Fibroblast of lung (primary cell): ENCODE measurements around the gene PTHLH. TPM values are rescaled to one million over a fixed set of nuclear protein-coding genes. Genes with fewer than 3 reads are reported as not detected.
A peak's percentile ranks its signal among the peaks of the same experiment; 100 is the strongest.

Experiments
- DNase-seq, 2 donors: peaks; one replicate each; pipeline versions ENCODE4 v3.0.0 to v3.0.0-alpha.2; 2010; ENCODE audit warnings: low read depth in 2 of 2
- H2AFZ ChIP-seq: 2 replicates; pipeline ENCODE4 v1.5.1; 2012; ENCODE audit warnings: low read length, control low read depth, inconsistent platforms
- H3K27ac ChIP-seq: 2 replicates; pipeline ENCODE4 v1.5.1; 2011; ENCODE audit warnings: low read length, control low read depth; ENCODE audit not compliant: insufficient read depth
- H3K27me3 ChIP-seq: 2 replicates; pipeline ENCODE4 v1.5.1; 2011; ENCODE audit warnings: mild to moderate bottlenecking, low read length; ENCODE audit not compliant: control insufficient read depth, insufficient read depth
- H3K36me3 ChIP-seq: 2 replicates; pipeline ENCODE4 v1.5.1; 2011; ENCODE audit warnings: low read length; ENCODE audit not compliant: control insufficient read depth, insufficient read depth
- H3K4me1 ChIP-seq: 2 replicates; pipeline ENCODE4 v1.5.1; 2011; ENCODE audit warnings: low read length; ENCODE audit not compliant: control insufficient read depth, insufficient read depth; ENCODE audit errors: extremely low read depth
- H3K4me2 ChIP-seq: 2 replicates; pipeline ENCODE4 v1.5.1; 2011; ENCODE audit warnings: low read length, control low read depth; ENCODE audit not compliant: insufficient read depth; ENCODE audit errors: extremely low read depth
- H3K4me3 ChIP-seq, 4 experiments: fragments of 200-600 bp in 1 of 4; sonication (generic) in 1 of 4; replicated peaks in 1 of 4; 2 replicates each; pipeline ENCODE4 v1.5.1; 2011 to 2016; ENCODE audit warnings: low read length in 4 of 4, low read depth in 3 of 4, mild to moderate bottlenecking in 3 of 4, control low read depth in 2 of 4, inconsistent platforms in 1 of 4, mixed read lengths in 1 of 4; ENCODE audit not compliant: insufficient read depth in 1 of 4; ENCODE audit errors: control extremely low read depth in 1 of 4
- H3K79me2 ChIP-seq: 2 replicates; pipeline ENCODE4 v1.5.1; 2012; ENCODE audit warnings: mild to moderate bottlenecking, low read length, inconsistent platforms; ENCODE audit not compliant: control insufficient read depth, insufficient read depth
- H3K9ac ChIP-seq: 2 replicates; pipeline ENCODE4 v1.5.1; 2011; ENCODE audit warnings: mild to moderate bottlenecking, low read length, control low read depth; ENCODE audit not compliant: insufficient read depth
- H3K9me3 ChIP-seq: 2 replicates; pipeline ENCODE4 v1.5.1; 2012; ENCODE audit warnings: low read depth, low read length; ENCODE audit not compliant: control insufficient read depth, insufficient read depth
- H4K20me1 ChIP-seq: 2 replicates; pipeline ENCODE4 v1.5.1; 2011; ENCODE audit warnings: low read length; ENCODE audit not compliant: control insufficient read depth, insufficient read depth; ENCODE audit errors: extremely low read depth
- CTCF ChIP-seq, 2 donors: IDR thresholded peaks in 1 of 2; conservative IDR thresholded peaks in 1 of 2; 1 replicate in 1 of 2; 2 replicates in 1 of 2; pipeline ENCODE4 v1.5.1; 2011 to 2012; ENCODE audit warnings: low read length in 2 of 2, control low read depth in 1 of 2, inconsistent platforms in 1 of 2, low read depth in 1 of 2, mild to moderate bottlenecking in 1 of 2
- EZH2 ChIP-seq: IDR thresholded peaks from 2 replicates; pipeline ENCODE4 v1.5.1; 2012; ENCODE audit warnings: low read length, control low read depth, mild to moderate bottlenecking; ENCODE audit errors: missing control alignments
- polyA plus RNA-seq, 2 donors: library from polyadenylated mRNA; depleted of rRNA in 1 of 2; stranded (reverse) in 1 of 2; unstranded in 1 of 2; fragments of >200 nt; gene quantifications; 2 replicates each; pipeline ENCODE4 v1.2.1, GENCODE V29; 2011 to 2012; ENCODE audit warnings: missing spikeins in 1 of 2
- total RNA-seq: library from RNA; depleted of rRNA; stranded (reverse); fragments of >200 nt; gene quantifications from 2 replicates; pipeline ENCODE4 v1.2.1, GENCODE V29; 2014

PTHLH gene
- total and polyA plus RNA-seq, 2 donors (not counting 1 experiment from before 2014, with no cell fraction given) = 1.1 to 1.8 TPM

- no peaks in the 10 kb centered on the region for H3K9me3 ChIP-seq
- H3K9ac ChIP-seq = no peak overlapping the region
- TF ChIP-seq EZH2 (no peak), CTCF (conservative IDR thresholded peaks at IDR 0.05 in 1 of 2, IDR thresholded peaks at IDR 0.05 in 1 of 2; ENCODE audit: low read depth in 1 of 2, low read length in 2 of 2) (no peak)
- no peak overlapping the region for H3K4me3 ChIP-seq
- no peaks in the 10 kb centered on the region for H3K27me3 ChIP-seq
- H3K79me2 ChIP-seq = no peaks in the 10 kb centered on the region
- no peak for DNase-seq
- H3K4me1 ChIP-seq = no peaks in the 10 kb centered on the region
- H3K27ac ChIP-seq = no peak overlapping the region
- no peak overlapping the region for H2AFZ ChIP-seq
- H3K36me3 ChIP-seq = no peaks in the 10 kb centered on the region
- no peak overlapping the region for H3K4me2 ChIP-seq
- no peaks in the 10 kb centered on the region for H4K20me1 ChIP-seq
Measured at GRCh38 chr12:28012333-28012918, 39.9 kb upstream of the PTHLH start.

DNA sequence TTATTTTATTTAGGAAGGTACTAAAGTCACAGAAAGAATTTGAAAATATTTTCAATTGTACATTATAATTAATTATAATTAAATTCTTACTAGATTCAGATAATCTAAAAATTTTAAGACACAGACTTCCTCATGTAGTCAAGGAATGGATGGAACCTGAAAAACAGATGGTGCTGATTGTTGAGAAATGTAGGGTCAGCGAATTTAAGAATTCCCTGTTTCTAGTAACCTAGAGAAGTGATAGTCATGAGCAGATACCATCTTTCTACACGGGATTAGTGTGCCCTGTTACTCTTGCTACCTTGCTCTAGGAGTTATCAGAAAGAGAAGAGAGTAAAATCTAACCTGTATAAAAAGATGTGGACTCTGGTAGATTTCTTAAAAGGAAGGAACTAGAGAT, 37.5 kb upstream of the PTHLH start:
- DNase-seq = no peak
- TF ChIP-seq CTCF (conservative IDR thresholded peaks at IDR 0.05 in 1 of 2, IDR thresholded peaks at IDR 0.05 in 1 of 2; ENCODE audit: low read depth in 1 of 2, low read length in 2 of 2) = no peak
- TF ChIP-seq EZH2 = no peak
- no peaks in the 10 kb centered on the region for H3K36me3 ChIP-seq
- no peak overlapping the region for H3K27ac ChIP-seq
- H3K9me3 ChIP-seq = no peaks in the 10 kb centered on the region
- H3K79me2 ChIP-seq = no peaks in the 10 kb centered on the region
- no peak overlapping the region for H3K4me3 ChIP-seq
- H2AFZ ChIP-seq = no peak overlapping the region
- no peaks in the 10 kb centered on the region for H4K20me1 ChIP-seq
- H3K27me3 ChIP-seq = no peaks in the 10 kb centered on the region
- no peak overlapping the region for H3K9ac ChIP-seq
- H3K4me2 ChIP-seq = no peak overlapping the region
- no peaks in the 10 kb centered on the region for H3K4me1 ChIP-seq

DNA sequence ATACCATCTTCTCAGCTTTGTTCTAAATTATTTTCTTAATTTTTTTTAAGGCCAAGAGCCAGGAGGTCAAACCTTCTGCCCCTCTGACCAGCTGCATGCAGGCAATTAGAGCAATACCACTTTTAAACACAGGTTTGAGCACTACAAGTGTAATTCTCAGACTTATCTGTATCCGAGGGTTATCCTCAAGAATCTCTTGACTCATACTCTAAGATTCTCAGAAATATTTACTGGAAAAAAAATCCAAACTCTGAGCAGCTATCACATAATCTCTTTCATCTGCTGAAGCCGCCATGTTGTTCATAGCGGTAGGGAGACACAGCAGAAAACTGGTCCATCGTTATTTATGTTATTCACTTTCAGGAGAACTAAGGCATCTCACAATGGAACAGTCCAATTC, 27.4 kb upstream of the PTHLH start:
- Histone ChIP-seq H3K27ac (no peak overlapping the region), H3K9me3 (no peaks in the 10 kb centered on the region), H2AFZ (no peak overlapping the region), H4K20me1 (no peaks in the 10 kb centered on the region), H3K27me3 (no peaks in the 10 kb centered on the region), H3K79me2 (no peaks in the 10 kb centered on the region), H3K4me1 (no peaks in the 10 kb centered on the region), H3K36me3 (no peaks in the 10 kb centered on the region), H3K4me3 (no peak overlapping the region), H3K4me2 (no peak overlapping the region), H3K9ac (no peak overlapping the region)
- TF ChIP-seq EZH2 = no peak
- TF ChIP-seq CTCF (conservative IDR thresholded peaks at IDR 0.05 in 1 of 2, IDR thresholded peaks at IDR 0.05 in 1 of 2; ENCODE audit: low read depth in 1 of 2, low read length in 2 of 2) = no peak
- peak in 1 of 2 donors; percentile 81 for DNase-seq
